ENCODE data around the gene ANKZF1.

- TF ChIP-seq CTCF (IDR thresholded peaks at IDR 0.05; ENCODE audit: control extremely low read depth in 1 of 3, insufficient read depth in 1 of 3, low read depth in 1 of 3, low read length in 3 of 3) (no peak), POLR2AphosphoS5 (IDR thresholded peaks at IDR 0.05; ENCODE audit: low read depth, low read length) (no peak), GABPA (IDR thresholded peaks at IDR 0.05; ENCODE audit: borderline replicate concordance, insufficient read depth, low read length) (no peak), ATF2 (IDR thresholded peaks at IDR 0.05; ENCODE audit: low read length) (no peak), RAD21 (IDR thresholded peaks at IDR 0.05 in 1 of 2, conservative IDR thresholded peaks at IDR 0.05 in 1 of 2; ENCODE audit: low read depth in 2 of 2, low read length in 2 of 2) (no peak), EP300 (IDR thresholded peaks at IDR 0.05; ENCODE audit: borderline replicate concordance in 1 of 2, low read depth in 2 of 2, low read length in 2 of 2) (no peak)
Measured at GRCh38 chr2:219225350-219225749, 4.3 kb upstream of the ANKZF1 start.
